Heart left ventricle (tissue), 13 donors: ENCODE data around the gene ZBTB12.

Experiments
- CTCF ChIP-seq, 12 donors: fragments of 200-600 bp; sonication (generic) in 4 of 12; IDR thresholded peaks; one replicate each; pipeline versions ENCODE4 v1.5.0 to v1.8.0; 2018 to 2022; ENCODE audit warnings: antibody characterized with exemption in 12 of 12, mild to moderate bottlenecking in 5 of 12
- POLR2A ChIP-seq, 2 donors: fragments of 450-650 bp; IDR thresholded peaks; one replicate each; pipeline ENCODE4 v1.6.1; 2017; ENCODE audit warnings: antibody characterized with exemption in 2 of 2, mild to moderate bottlenecking in 2 of 2, moderate library complexity in 2 of 2
- donor health status: ischemic (EF 13 %, LVEDD 7.1; RV severe dilation, severe dysfunction).
- donor health status: DM: no; HTN: yes; CAD: no.
- donor health status: DM: no; HTN: no; CAD: no.
- donor health status: ischemic (EF 25% LVEDD 6.9; RV normal size, moderate dysfunction).
- donor health status: ischemic (EF 25% LVEDD 5.7; RV mildly dilated, moderate dysfunction).
- donor health status: ischemic (EF 35%, LVEDD 5.7; RV mildly dilated, moderate dysfunction).
- donor health status: nonischemic (EF 11% LVEDD 7.7; RV severe dilation, severe dysfunction).
- donor health status: DM: yes; HTN: yes; CAD: no.
- donor health status: PGD.
- donor health status: ischemic (EF 29% LVEDD 5.4; RV normal size, mild dysfunction).
- donor health status: nonischemic (EF 23%, LVEDD 6.1; RV moderate dilation, normal function).

DNA sequence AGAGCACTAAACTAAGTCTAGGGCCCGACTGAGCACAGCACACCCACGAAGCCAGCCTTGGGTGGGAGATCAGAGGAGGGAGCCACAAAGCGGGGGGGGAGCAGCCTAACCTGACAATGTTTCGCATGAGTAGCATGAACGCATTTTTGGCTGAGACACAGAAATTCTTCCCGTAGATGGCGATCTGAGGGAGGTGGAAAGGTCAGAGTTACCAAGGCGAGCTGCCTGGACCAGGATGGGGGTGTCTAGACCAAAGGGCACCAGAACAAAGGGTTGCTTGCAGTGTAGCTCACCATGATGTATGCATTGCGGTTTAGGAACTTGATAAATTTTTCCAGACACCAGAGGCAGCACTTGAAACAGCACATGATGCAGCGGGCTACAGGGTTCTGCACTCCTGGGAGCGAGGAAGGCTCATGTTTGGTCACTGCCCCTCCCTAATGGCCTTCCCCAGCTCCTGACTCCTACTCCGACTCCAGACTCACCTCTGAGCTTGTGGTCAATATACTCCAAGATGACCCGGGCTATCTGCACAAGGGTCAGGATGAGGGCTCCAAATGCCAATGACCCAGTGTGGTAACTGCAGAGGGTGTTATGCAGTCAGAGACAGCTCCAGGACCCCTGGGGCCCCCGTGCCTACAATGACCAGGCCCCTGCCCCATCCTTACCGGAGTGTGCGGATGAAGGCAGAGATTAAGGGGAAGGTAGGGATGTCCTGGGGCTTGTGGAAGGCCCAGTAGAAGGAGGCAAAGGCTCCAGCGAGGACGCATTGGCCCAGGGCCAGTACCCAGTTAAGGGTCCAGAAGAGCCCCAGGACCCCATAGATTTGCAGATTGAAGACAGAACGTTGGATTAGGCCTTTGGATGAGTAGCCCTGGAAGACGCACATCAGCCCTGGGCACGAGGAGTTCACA, 36.4 kb downstream of the ZBTB12 start:
- TF ChIP-seq POLR2A (IDR thresholded peaks at IDR 0.05) (no peak), CTCF (IDR thresholded peaks at IDR 0.05) (no peak)
